ENCODE measurements around the gene AFAP1.

DNA sequence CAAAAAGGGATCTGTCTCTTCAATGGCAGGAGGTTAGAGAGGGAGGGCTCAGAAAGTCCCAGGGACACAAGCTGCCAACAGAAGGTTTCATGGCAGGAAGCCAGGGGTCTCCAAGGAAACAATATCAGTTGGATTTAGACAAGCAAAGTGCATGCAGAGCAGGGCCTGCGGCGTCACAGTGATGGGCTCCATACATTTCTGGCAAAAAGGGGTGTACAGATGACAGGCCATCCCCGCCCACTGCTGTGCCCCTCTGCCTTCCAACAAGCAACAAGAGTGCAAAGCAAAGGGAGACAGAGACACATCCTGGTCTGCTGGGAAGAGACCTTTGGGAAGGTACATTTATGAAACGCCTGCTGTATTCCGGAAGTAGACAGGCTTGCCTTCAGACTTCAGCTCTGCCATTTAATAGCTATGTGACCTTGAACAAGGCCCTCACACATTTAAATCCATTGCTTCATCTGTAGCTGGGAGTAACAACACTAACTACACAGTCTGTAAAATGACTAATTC is 121.2 kb downstream of the AFAP1 start:
- TF ChIP-seq EZH2 (IDR thresholded peaks at IDR 0.05; ENCODE audit: borderline replicate concordance, low read depth, low read length, severe bottlenecking) (no peak), POLR2A (IDR thresholded peaks at IDR 0.05; ENCODE audit: low read depth, low read length) (no peak), POLR2AphosphoS5 (IDR thresholded peaks at IDR 0.05; ENCODE audit: insufficient read depth, low read depth, low read length) (no peak)
- TF ChIP-seq, protein P1, sequence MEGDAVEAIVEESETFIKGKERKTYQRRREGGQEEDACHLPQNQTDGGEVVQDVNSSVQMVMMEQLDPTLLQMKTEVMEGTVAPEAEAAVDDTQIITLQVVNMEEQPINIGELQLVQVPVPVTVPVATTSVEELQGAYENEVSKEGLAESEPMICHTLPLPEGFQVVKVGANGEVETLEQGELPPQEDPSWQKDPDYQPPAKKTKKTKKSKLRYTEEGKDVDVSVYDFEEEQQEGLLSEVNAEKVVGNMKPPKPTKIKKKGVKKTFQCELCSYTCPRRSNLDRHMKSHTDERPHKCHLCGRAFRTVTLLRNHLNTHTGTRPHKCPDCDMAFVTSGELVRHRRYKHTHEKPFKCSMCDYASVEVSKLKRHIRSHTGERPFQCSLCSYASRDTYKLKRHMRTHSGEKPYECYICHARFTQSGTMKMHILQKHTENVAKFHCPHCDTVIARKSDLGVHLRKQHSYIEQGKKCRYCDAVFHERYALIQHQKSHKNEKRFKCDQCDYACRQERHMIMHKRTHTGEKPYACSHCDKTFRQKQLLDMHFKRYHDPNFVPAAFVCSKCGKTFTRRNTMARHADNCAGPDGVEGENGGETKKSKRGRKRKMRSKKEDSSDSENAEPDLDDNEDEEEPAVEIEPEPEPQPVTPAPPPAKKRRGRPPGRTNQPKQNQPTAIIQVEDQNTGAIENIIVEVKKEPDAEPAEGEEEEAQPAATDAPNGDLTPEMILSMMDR (IDR thresholded peaks at IDR 0.05; ENCODE audit: extremely low read depth in 1 of 2, insufficient read depth in 1 of 2, low read depth in 1 of 2, low read length in 2 of 2) = no peak
